ENCODE data around the gene CDT1. TPM values are rescaled to one million over a fixed set of nuclear protein-coding genes. Genes with fewer than 3 reads are reported as not detected.

The CDT1 gene
- total RNA-seq, 1 donor = 7.8 TPM

GRCh38 chr16:88857728-88858339 is 54.2 kb downstream of the CDT1 start:
- DNase-seq (ENCODE audit: low read depth) = peak; percentile 79
- peak; percentile 81 for TF ChIP-seq CTCF (IDR thresholded peaks at IDR 0.05; ENCODE audit: insufficient read depth, low read depth, low read length)
- peak overlapping the region; percentile 97 for H3K4me3 ChIP-seq (ENCODE audit: low read depth, low read length)

Other genes with a start within 250 kb of the CDT1 start
- gene ZC3H18, start 233.4 kb upstream of the CDT1 start, total RNA-seq = 12.6 and 17.7 TPM in 2 replicates
- not detected in 2 replicates for gene IL17C, start 165.2 kb upstream of the CDT1 start, total RNA-seq
- 152 and 167 TPM in 2 replicates for gene CYBA, start 152.7 kb upstream of the CDT1 start, total RNA-seq
- 111 and 124 TPM in 2 replicates for gene MVD, start 140.7 kb upstream of the CDT1 start, total RNA-seq
- not detected in 2 replicates for gene SNAI3, start 117.3 kb upstream of the CDT1 start, total RNA-seq
- 13.0 and 19.0 TPM in 2 replicates for gene RNF166, start 97.4 kb upstream of the CDT1 start, total RNA-seq
- 19.4 and 25.1 TPM in 2 replicates for gene CTU2, start 97.3 kb upstream of the CDT1 start, total RNA-seq
- gene PIEZO1, start 18.6 kb upstream of the CDT1 start, total RNA-seq = 196 and 197 TPM in 2 replicates
- 39.7 and 46.1 TPM in 2 replicates for gene APRT, start 8.1 kb downstream of the CDT1 start, total RNA-seq
- 24.8 and 26.3 TPM in 2 replicates for gene GALNS, start 53.2 kb downstream of the CDT1 start, total RNA-seq
- 34.5 and 49.6 TPM in 2 replicates for gene TRAPPC2L, start 53.3 kb downstream of the CDT1 start, total RNA-seq
- not detected in 2 replicates for gene PABPN1L, start 62.9 kb downstream of the CDT1 start, total RNA-seq
- not detected in 2 replicates for gene CBFA2T3, start 173.4 kb downstream of the CDT1 start, total RNA-seq

All from fibroblast of villous mesenchyme (primary cell).